Stimulated activated CD8-positive, alpha-beta memory T cell treated with anti-CD3 and anti-CD28 coated beads, Interleukin-4, amount 100 ng/mL, for 48 hours (primary cell): ENCODE data around the gene GRAMD4.

Experiments
- DNase-seq: peaks from one replicate; pipeline ENCODE4 v3.0.0-alpha.2; 2020

The GRAMD4 gene

DNA sequence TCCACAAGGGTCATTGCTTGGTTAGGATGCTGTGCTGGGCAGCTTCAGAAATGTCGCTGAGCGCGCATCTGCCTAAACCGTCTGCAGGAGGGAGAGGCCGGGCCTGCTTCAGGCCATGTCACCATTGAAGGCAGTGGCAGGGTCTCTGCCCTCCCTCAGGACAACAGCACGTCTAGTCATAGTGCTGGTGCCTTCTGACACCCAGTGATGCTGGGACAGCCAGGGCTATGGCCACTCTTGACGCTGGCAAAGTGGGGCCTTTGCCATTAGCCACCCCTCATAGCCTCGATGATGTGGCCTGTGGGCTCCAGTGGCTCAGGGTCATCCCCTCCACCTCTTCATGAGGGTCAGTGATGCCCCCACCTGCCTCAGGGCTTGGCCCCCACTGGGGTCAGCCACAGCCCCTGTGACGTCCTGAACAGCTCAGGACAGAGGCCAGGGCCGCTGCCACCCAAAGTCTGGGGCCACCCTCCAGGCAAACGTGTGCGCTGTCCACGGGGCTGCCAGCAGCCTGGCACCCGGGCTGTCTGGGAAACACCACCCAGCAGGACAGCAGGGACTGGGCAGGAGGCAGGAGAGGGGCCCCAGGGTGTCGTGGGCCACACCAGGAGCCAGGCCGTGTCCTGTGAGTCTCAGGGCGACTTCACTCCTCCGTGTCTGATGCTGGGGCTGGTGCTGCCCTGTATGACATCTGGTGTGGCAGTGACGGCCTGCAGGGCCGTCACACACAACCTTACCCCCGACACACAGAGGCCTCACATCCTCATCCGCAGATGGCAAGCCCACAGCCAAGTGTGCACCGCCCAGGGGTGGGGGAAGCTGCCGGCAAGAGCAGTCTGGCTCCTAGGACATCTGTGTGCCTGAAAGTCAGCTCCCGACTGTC lies 75.4 kb downstream of the GRAMD4 start:
- no peak for DNase-seq

DNA sequence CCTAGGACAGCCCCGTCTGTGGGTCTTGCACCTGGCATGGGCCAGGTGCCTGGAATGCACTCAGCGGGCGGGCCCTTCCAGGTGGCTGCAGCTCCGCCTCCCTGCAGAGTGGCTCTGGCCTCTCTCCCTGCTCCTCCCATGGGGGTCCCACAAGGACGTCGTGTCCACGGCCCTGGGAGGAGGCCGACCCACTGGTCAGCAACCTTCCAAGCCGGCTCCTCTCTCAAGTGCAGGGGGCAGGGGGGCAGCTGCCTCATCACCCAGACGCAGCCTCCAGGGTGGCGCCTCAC lies 76.0 kb downstream of the GRAMD4 start:
- DNase-seq = no peak

DNA sequence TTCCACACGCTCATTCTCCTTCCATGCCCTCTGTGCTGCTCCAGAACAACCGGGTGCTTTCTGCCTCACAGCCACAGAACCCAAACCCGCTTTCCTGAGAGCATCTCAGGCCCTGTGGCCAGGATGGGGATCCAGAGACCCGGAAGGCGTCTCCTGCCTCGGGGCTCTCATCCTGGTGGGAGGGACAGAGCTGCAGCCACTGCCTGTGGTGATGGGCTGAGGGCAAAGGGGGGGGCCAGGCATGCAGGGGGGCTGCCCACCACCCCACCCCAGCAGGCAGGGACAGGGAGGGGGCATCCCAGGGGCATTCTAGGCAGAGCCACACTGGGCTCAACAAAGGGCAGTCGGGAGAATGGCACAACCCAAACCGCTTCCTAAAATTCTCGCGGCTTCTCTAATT lies 76.4 kb downstream of the GRAMD4 start:
- no peak for DNase-seq

DNA sequence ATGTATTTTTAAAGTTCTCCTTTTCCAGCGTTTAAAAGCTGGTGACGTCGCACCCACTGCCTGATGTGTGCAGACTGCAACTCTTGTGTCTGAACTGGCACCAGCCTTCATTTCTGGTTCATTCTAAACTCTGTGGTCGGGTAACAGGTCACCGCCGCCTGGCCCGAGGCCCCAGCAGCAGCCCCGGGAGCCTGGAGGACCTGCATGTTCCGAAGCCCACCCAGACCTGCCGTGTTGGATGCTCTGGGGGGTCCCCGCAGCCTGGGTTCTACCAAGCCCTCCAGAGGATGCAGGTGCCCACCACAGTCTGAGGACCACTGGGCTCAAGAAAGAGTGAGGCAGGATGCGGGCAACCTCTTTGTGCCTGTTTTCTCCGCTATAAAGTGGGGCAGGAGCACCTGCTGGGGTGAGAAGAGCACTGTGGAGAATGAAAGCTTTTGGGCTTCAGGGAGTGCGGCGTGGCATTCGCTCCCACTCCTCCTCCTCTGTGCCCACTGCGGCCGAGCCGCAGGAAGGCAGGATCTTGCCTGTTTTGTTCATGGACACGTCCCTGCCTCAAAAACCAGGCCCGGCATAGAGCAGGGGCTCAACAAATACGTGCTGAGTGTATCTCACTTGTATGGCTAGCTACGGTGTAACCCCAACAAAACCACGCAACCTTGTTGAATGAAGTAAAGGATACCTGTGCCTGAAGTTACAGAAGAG lies 77.8 kb downstream of the GRAMD4 start:
- DNase-seq = no peak

DNA sequence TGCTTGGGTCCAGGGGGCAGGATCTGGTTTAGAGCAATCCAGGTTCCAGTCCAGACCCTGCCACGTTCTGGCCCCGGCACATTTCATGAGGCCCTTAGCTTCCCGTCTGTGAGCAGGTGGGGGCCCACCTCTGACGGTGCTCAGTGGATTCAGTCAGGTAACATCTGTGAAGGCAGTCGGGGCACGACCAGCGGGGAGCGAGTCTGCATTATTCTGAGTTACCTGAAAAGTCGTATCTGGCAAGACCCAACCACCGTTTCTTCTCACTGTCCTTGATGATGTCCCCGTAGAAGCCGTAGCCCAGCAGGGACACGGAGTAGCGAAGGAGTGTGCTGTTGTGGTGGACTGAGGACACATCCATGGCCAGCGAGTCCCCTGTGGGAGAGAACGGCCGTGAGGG lies 78.9 kb downstream of the GRAMD4 start:
- no peak for DNase-seq

DNA sequence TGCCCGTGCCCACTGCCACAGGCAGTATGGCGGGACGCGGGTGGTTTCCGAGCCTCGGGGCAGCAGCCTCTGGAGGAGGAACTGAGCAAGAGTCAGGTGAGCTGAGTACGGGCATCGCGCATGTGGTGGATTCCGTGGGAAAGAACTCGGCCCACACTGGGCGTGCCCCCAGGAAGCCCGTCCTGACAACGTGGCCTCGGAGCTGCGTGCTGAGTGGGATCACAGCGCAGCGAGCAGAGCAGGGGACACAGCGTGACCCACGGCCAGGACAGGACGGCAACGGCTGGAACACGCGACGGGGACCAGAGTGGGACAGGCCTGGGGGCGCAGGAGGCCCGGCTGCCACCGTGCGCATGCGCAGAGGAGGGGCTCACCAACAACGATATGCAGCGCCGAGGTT lies 81.1 kb downstream of the GRAMD4 start:
- no peak for DNase-seq

DNA sequence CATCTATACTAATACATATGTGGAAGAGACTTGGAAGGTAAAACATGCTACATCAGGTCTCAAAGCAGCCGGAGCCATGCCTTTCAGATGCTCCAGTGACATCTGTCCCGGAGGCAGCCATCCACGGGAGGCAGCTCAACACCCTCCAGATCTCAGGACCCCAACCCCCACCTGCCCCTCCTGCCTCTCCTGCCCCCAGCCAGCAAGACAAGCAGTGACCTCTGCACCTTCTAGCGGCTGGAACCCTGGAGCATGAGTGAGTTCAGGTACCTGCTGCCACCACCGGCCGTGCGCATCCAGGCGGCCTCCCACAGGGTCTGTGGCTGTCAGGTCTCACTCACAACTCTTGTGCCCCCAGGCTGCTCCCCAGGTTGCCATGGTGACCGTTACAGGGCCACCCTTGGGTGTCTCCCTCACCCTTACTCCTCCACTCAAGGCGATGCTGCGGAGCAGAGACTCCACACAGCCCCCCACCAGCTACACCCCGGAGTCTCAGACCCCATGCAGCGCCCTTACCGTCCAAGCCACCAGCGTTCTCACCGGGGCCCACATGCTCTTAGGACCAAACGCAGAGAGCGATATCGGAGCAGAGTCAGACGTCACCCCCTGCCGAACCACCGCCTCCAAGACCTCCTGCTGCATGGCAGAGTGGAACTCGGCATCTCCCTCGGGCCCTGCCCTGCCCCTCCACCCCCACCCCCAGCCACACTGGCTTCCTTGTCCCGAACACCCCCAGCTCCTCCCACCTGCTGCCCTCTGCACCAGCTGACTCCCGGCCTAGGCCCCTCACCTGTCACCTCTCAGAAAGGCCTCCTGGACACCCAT lies 83.2 kb downstream of the GRAMD4 start:
- no peak for DNase-seq

DNA sequence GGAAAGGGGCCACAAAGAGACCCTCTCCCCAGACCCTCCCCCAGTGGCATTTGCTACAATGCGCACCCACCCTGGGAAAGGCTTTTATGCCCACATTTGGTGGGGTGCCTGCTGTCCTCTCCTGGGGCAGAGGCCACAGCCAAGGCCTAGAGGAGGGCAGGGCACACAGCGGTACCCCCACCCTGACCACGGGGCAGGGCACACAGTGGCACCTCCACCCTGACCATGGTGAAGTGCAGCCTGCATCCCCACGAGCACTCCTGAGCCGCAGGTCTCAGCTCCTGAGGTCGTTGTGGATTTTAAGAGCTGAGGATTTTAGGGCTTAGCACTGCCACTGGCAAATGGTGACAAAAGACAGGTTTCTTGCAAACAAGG lies 83.8 kb downstream of the GRAMD4 start:
- DNase-seq = no peak

DNA sequence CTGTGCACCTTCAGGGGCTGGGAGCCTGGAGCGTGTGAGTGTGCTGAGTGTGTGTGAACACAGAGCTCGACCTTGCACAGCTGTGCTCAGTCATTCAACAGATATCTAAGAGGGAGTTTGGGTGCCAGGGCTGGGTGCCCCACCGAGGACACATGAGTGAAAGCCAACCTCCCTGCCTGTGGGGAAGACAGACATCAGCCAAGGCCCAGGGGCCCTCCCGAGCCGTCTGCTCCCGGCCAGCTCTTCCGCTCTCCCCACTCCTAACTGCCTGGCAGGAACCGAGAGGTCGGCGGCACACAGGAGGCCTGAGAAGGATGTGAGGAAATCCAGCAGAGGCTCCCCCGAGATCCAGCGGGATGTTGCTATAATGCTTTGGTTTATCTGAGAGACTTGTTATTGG lies 85.9 kb downstream of the GRAMD4 start:
- DNase-seq = no peak

DNA sequence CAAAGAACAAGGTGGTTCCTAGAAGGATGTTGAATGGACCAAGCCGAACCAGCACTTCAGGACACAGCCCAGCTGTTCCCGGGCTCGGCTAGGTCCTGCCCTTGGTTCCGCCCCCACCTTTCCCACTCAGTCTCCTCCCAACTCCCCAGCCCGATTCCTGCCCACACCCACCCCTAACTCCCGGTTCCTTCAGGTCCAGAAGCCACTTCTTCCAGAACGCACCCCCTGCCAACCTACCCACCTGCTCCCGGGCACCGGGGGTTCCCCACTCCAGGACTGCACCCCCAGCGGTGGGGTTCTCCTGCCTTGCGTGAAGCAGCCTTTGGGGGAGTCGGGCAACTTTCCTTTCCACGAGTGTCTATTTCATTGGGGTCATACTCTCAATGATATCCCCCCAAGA lies 87.1 kb downstream of the GRAMD4 start:
- no peak for DNase-seq

DNA sequence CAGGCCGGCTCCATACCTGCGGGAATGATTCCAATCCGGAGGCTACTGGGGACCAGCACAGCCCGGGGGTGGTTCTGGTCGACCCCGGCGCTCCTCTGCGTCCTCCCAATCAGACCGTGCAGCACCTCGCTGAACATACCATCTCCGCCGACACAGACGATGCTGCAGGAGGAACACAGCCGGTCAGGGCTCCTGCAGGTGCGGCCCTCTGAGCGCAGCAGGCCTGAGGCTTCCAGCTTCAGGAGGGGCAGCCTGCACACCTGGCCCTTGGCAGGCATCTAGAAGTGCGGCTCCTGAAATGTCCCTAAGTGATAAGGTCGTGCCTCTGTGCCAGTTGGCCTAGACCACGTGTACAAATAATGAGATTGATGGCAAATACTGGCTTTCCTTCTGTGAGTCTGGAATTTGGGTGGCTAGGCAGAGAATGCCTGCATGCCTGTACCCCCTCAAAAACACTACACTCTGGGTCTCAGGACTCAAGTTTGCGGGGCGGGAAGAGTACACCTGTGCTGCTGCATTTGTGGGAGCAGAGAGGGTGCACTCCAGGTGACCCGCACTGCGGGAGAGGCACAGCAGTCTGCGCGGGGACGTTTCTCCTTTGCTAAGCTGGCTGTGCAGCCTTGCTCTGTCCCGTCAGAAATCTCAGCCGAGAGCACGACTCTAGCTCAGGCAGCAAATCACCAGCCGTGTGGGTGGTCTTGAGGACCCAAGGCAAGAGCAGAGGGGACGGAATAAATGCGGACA lies 87.8 kb downstream of the GRAMD4 start:
- DNase-seq = no peak

DNA sequence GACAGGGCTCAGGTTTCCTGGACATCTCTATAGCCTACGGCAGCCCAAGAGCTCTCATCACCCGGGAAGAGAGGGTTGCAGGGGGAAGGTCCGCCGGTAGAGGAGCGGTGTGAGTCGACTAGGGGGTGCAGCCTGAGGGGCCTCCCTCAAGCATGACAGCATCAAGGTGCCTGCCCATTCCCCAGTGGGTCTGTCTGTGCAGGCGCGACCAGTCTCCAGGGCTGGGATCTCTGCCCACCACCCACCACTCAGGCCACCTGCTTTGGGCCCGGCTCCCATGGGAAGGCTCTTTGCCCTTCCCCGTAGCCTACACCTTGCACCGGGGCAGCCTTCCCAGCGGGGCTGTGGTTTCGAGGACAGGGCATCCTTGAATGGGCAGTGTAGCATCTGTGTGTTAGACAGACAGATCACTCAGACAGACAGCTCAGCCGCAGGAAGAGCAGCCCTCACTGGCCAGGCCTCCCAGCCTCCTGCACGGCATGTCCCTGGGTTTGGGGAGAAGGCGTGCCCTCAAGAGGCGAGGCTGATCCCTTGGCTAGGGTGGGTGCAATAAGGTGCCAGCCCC lies 88.7 kb downstream of the GRAMD4 start:
- no peak for DNase-seq

DNA sequence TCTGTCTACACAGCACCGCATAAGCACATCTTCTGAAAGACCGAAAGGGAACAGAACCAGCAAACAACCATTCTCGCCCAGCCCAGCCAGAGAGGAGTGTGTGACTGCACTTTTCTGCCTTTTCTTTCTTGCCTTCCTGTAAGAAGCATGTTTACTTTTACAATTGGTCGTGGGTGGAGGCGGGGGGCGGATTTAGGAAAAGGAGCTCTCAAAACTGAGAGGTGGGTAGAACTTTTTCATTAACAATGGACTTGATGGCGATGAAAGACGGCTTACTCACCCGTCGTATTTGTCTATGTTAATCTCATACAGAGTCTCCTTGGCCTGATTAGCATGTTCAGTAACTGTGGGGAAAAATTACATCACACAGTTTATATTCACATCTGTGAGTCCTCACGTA lies 90.6 kb downstream of the GRAMD4 start:
- no peak for DNase-seq

DNA sequence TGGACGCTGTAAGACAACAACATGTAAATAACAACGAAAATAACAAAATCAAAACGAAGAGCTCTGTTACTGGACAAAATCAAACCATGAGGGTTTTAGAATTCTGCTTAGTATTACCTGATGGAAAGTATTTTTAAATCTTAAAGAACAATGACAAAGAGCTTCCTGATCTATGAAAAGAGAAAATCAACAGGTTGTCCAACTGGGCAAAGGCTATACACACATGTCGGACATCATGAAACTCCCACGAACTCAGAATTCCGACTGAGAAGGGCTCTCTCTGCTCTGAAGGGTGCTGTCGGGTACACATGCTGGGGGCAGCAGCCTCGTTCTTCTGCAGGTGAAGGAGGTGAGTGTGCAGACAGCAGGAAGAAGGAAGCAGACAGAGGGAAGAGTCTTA lies 92.1 kb downstream of the GRAMD4 start:
- no peak for DNase-seq

DNA sequence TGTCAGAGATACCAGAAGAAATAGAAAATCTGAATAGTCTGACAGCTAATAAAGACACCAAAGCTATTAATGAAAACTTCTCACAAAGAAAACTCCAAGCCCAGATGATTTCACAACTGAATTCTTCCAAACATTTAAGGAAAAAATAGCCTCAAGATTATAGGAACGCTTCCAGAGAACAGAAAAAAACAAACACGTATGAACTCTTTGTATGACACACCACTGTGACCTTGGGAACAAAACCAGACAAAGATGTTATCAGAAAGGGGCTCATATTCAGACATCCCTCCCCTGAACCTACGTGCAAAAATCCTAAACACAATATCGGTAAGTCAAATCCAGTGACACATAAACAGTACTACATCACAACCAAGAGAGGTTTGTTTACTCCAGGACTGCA lies 94.4 kb downstream of the GRAMD4 start:
- DNase-seq = no peak

DNA sequence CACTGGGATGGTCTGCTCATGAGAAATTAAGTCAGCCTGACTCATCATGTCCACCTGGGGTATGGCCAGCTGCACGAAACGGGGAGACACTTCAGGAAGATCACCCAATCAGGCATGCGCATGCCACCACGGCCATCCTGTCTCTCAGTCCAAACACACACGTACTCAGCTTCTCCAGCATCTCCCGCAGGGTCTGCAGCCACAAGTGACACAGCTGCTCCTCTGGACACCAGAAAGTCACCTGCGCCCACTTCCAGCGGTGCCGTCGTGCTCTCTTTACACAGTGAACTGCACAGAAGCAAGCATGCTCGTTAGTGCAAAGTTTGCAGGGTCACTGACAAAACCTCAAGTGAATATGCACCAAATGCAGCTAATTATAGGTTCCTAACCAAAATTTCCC lies 99.7 kb downstream of the GRAMD4 start:
- no peak for DNase-seq

DNA sequence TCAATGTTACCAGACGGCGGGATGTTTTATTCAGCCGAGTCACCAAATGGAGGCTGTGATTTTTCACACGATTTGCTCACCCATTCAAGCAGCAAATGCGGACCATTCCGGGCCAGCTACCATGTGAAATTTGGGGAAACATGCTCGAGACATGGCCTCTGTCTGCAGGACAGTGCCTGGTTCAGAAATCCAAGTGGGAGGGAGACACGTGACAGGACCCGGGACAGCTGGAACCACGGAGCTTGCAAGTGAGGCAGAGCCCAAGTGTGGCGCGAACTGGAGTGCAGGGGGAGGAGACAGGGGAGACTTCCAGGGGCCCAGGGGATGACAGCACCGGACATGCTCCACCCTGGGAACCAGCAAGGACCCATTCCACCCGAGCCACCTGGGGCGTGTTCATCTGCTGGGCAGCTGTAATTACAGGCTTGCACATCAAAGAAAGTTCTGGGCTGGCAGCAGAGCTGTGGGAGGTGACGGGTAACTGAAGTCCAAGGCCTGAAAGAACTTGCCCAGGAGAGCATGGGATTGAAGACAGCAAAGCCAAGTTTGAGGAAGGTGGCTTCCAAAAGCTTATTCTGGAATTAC lies 101.4 kb downstream of the GRAMD4 start:
- no peak for DNase-seq

DNA sequence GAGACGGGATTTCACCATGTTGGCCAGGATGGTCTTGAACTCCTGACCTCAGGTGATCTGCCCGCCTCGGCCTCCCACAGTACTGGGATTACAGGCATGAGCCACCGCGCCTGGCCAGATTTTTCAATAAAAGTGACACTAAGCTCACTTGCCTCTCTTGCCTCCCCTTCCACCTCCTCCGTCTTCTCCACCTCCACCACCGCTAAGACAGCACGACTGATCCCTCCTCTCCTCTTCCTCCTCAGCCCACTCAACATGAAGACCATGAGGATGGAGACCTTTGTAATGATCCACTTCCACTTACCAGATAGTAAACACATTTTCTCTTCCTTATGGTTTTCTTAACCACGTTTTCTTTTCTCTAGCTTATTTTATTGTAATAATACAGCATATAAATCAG lies 103.7 kb downstream of the GRAMD4 start:
- no peak for DNase-seq

DNA sequence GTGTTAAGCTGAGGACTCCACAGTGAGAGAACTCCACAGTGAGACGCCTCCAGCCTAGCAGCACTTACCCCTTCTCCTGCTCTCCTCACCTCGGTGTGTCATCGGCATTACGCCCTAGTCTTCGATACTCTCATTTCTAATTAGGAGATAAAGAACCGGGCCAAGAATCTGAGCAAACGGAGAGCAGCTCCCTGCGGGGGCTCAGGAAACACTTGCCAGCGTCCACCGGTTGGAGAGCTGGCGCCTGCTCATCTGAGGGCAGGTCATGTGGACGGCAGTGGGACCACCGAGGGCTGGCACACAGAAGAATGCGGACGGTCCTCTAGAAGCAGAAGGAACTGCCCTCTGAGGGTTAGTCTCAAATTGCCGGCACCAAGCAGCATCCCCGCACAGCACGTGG lies 104.9 kb downstream of the GRAMD4 start:
- no peak for DNase-seq

DNA sequence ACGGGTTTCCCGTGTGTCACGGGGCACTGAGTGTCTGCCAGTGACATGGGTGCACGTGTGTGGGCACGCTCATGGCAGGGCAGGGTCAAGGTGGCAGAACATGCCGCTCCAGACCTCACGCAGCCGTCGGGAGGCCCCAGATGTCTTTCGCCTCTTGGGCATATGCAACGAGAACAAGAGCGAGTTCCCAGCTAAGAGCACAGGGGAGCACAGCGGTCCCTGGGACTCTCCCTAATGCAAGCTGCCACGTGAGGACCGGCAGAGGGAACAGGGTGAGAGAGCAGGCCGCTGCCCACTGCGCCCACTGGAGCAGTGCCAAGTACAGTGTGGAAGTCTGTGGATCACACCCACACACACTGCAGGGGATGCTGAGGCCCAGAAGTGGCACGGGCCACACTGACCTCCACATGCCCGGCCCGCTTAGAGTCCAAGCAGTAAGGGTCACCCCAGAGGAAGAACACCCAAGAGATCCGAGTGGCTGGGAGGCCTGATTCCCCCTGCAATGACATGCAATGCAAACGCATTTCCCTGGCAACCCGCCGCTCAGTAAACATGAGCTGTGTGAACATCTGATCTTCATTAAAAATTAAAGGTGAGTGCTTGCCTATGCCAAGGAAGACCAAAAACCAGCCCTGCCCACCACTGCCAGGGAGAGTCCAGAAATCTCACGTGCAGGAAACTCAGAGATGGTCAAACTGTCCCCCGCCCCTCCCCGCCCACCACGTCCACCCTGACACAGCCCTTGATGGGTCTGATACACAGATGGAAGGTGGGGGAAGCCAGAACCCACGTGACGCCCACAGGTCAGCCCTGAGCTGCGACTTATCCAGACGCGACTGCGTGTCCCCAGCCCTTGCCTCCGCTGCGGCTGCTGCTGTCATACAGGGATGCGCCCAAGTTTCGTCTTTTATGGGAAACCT lies 106.1 kb downstream of the GRAMD4 start:
- DNase-seq = no peak

DNA sequence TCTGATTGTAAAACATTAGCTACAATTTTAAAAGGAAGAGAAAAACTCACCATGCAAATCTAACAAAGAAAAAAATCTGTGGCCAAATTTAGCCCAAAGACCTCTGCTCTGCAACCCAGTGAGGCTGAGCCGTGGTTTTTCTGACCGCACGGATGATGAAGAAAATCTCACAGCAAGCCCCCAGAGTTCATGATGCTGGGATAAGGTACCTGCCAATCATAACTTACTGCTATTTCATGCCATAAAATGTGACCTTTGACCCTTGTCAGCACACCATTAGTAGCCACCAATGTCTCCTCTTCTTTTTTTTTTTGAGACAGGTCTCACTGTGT lies 106.8 kb downstream of the GRAMD4 start:
- no peak for DNase-seq
